Measurements from ENCODE around the gene GTPBP8. TPM values are rescaled to one million over a fixed set of nuclear protein-coding genes. Genes with fewer than 3 reads are reported as not detected.

Gene GTPBP8
- total and polyA plus RNA-seq, 2 of the 8 experiments (the other 6 are each of a cell fraction or from before 2014, with no cell fraction given), result 25.8 to 27.6 TPM

GRCh38 chr3:113018536-113019181 is 27.9 kb downstream of the GTPBP8 start:
- FAIRE-seq, result no peak
- 13% methylated on average over 13 of the region's 13 CpGs; no CpG with 5 or more reads in 1 of the 2 experiments for WGBS, 2 experiments (ENCODE audit: extremely low coverage in 1 of 2, insufficient coverage in 1 of 2, insufficient read length in 1 of 2, insufficient replicate concordance in 2 of 2, low coverage in 1 of 2, low lambda C conversion rate in 2 of 2, missing lambda C conversion rate in 1 of 2)
- no peak for TF ChIP-seq EGR1 (IDR thresholded peaks at IDR 0.05; ENCODE audit: borderline replicate concordance, low read depth, low read length)

More at GRCh38 chr3:113018536-113019181, 27.9 kb downstream of the GTPBP8 start:
- Histone ChIP-seq H3K79me1 (ENCODE audit: low read depth, low read length) (no peaks in the 10 kb centered on the region), H3K36me3 (ENCODE audit: control insufficient read depth in 2 of 4, insufficient read depth in 4 of 4, low read length in 3 of 4) (peaks cover 7 to 27% (median 20%) of the 10 kb centered on the region in 4 experiments; a peak in 7 of 8 replicates), H3K27me3 (replicated peaks in 1 of 4; ENCODE audit: control insufficient read depth in 3 of 4, extremely low read depth in 1 of 4, insufficient read depth in 3 of 4, low read length in 3 of 4) (no peaks in the 10 kb centered on the region; a peak in 1 of 7 replicates), H3K23ac (ENCODE audit: insufficient read length) (no peak overlapping the region), H3K4me3 (ENCODE audit: extremely low read depth in 1 of 4, insufficient read depth in 2 of 4, low read depth in 3 of 4, low read length in 4 of 4) (peak overlapping the region; percentile 84 to 96 (median 88)), H3K14ac (ENCODE audit: insufficient read length) (no peak overlapping the region), H2BK20ac (ENCODE audit: low read length) (no peak overlapping the region), H2BK120ac (replicated peaks; ENCODE audit: low read depth, low read length) (no peak overlapping the region), H3K23me2 (ENCODE audit: low read depth, low read length) (peaks cover 8% of the 10 kb centered on the region; the same call in 1 of the 2 replicates), H2BK12ac (ENCODE audit: low read depth, low read length) (peak overlapping the region; percentile 21; the same call in 1 of the 2 replicates), H3K4ac (replicated peaks; ENCODE audit: insufficient read length, low read depth, low read length) (peak overlapping the region; percentile 10), H3K56ac (replicated peaks; ENCODE audit: insufficient read length, low read depth, low read length) (peak overlapping the region; percentile 16), H3K79me2 (ENCODE audit: control insufficient read depth in 1 of 2, insufficient read depth in 2 of 2, low read length in 2 of 2) (peaks cover 16 to 52% of the 10 kb centered on the region in 2 experiments), H2AK5ac (ENCODE audit: low read depth, low read length) (0 out of 2 replicates have a peak overlapping the region, but pooled peaks have one; percentile 10), H4K8ac (ENCODE audit: extremely low read depth, insufficient read depth, low read length) (peak overlapping the region; percentile 22; the same call in 1 of the 2 replicates), H3K27ac (ENCODE audit: low read depth, low read length) (peak overlapping the region; percentile 91), H4K5ac (ENCODE audit: insufficient read length, low read depth, low read length) (peak overlapping the region; percentile 41), H3K4me2 (ENCODE audit: insufficient read depth in 1 of 2, low read depth in 2 of 2, low read length in 2 of 2) (peak overlapping the region; percentile 87 to 96), H3K9ac (replicated peaks in 1 of 4; ENCODE audit: extremely low read depth in 1 of 4, low read depth in 3 of 4, low read length in 3 of 4) (peak overlapping the region; percentile 68 to 91 (median 84)), H4K20me1 (replicated peaks in 1 of 2; ENCODE audit: control insufficient read depth in 1 of 2, insufficient read depth in 2 of 2, low read length in 2 of 2) (peaks cover 0 to 2% of the 10 kb centered on the region in 2 experiments), H2BK15ac (ENCODE audit: low read length) (no peak overlapping the region), H3K18ac (ENCODE audit: extremely low read depth, low read length) (peak overlapping the region; percentile 62), H3K9me3 (ENCODE audit: insufficient read depth in 2 of 2, low read depth in 1 of 2, low read length in 1 of 2) (no peaks in the 10 kb centered on the region), H2BK5ac (ENCODE audit: low read depth, low read length) (peak overlapping the region; percentile 79), H4K91ac (replicated peaks; ENCODE audit: insufficient read length, low read length) (peak overlapping the region; percentile 11), H3K4me1 (replicated peaks in 1 of 4; ENCODE audit: control insufficient read depth in 3 of 4, insufficient read depth in 4 of 4, low read length in 3 of 4) (peaks cover 0 to 2% (median 0%) of the 10 kb centered on the region in 4 experiments; a peak in 2 of 7 replicates), H2AFZ (ENCODE audit: low read length) (peak overlapping the region; percentile 92)
- ChIA-PET CTCF (ENCODE audit: partially characterized antibody) (interaction anchor here (0.8 to 1.4 kb wide), 6 partner anchors 16 to 376 kb away, joined by 3 to 7 read pairs (median 4); partner anchors contain the start of gene CD200R1), POLR2A (ENCODE audit: partially characterized antibody) (interaction anchor here (0.7 to 2.8 kb wide), 8 partner anchors 9 to 457 kb away, joined by 3 to 25 read pairs (median 4); partner anchors contain the start of genes CD200R1 and GTPBP8)
- no peak for DNase-seq (ENCODE audit: low read depth in 1 of 2, low spot score in 2 of 2)
